NCI-H1105 treated with DMSO at 0.1 percent for 48 hours (cell line): Measurements from ENCODE around the gene HELZ.

Experiments
- DNase-seq: peaks from one replicate; lab custom pipeline; 2025; lab: John Stamatoyannopoulos, UW

The HELZ gene

DNA sequence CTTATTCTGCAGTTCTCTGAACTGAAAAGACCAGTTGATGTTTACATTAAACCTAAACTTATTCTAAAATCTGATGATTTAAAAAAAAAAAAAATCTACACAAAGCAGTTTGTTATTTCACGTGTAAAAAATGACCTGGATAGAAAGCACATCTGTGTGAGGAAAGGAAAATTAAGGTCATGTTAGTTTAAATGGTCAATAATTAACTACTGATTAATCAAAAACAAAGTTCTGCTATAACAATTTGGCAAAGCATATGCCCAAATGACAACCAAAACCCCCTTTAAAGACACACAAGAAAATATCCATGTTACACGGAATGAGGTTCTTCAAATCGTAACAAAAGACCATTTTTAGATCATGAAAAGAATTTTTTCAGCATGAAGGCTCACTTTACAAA lies 170.2 kb downstream of the HELZ start:
- DNase-seq: no peak

DNA sequence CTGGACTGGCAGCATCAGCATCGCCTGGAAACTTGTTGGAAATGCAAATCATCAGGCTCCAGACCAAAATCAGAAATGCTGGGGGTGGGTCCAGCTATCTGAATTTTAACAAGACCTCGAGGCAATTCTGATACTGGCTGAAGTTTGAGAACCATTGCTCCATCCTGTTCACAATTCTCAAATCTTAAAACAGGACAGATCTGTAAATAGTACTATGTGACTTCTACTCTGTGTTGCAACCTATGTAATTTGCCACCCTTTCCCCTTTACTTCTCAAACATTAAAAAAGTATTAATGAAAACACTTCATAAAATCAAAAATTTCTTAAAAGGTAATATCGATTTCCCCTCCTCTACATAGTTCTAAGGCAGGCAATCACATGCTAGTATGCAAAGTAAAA lies 172.1 kb downstream of the HELZ start:
- DNase-seq: no peak

DNA sequence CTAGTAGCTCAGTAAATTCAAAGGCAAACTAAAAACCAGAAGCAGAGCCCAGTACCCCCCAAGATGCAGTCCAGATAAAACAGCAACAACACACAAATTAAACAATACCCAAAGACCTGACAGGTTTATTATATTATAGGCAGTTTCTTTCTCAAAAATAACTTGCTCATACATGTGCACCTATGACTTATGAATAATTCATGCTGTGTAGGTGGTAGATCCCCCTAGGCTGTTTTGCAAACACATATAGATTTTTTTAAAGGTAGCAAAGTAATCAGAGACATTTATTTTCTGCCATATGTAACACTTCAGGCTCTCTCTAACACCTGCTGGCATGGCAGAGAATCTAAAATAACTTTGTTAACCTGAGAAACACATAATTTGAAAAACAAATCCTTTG lies 173.4 kb downstream of the HELZ start:
- DNase-seq: no peak

DNA sequence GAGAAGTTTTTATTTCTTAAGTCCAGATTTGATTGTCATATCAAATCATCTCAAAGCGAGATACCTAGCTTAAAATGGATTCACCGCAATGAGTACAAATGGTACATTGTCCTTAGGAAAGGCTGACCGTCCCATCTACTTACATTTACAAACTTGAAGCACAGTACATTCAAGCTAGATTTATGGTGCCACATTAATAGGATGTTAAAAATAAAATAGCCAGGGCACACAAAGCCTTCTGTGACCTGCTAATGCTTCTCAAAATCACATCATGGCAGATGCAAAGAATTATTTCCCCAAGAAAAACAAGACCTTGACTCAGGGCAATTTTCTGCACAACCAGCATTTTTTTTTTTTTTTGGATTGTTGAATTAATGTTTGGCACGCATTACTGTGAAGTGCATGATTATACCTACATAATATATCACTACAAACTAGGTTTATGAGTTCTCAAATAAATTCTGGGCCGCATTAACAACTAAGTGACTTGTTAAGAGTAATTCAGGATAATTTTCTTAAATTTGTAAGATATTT lies 175.3 kb downstream of the HELZ start:
- no peak for DNase-seq

DNA sequence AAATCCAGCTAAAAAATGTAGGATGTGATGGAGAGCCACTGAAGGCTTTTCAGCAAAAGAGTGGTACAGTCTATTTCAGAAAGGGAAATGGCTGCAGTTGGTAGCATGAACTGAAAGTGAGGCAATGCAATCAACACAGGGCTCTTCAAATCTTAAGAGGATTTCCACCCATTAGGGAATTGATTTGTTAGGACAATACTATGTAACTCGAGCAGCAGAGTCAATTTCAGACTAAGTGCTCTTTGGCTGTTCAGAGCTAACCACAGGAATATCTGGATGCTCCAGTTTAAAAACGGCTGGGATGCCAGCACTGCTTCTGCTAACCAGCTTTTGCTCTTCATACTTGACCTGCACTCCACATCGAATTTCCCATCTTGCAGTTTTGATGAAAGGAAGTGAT lies 176.0 kb downstream of the HELZ start:
- DNase-seq: peak; percentile 66

DNA sequence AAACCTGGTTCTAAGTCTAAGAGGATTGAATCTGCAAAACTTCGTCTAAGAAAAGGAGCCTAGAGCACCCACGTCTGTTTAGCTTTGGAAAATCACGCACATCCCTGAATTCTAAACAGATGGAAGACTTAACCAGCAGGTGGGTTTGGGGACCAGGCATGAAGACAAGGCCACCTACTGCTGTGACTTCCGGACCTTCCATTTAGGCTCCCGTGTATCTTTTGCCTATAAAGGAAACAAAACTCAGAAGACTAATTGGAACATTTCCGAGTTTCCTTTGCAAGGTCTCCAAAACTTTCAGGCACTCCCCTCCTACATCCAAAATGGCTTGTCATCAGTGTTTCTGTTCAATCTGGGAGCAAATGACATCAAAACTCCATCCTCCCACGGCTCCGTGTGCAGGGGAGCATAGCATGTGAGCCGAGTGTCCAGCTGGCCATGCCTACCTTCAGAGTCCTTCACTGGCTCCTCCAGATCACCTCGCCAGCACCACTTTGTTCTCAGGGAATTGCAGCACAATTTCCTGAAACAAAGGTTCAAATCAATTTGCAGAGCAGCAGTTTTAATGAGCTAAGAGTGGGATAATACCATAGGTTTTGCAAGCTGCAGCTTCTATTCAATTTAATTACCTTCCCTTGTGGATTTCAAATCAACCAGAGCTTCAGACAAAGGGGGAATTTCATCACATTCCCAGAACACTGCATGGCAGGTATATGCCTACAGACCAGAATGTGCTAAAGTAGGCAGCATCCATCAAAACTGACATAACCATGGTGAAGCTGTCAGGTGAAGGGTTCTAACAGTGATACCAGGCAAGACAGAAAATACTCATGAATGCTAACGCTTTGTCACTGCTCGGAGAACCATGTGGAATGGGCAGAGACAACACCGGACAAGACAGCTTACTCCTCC lies 177.2 kb downstream of the HELZ start:
- no peak for DNase-seq

DNA sequence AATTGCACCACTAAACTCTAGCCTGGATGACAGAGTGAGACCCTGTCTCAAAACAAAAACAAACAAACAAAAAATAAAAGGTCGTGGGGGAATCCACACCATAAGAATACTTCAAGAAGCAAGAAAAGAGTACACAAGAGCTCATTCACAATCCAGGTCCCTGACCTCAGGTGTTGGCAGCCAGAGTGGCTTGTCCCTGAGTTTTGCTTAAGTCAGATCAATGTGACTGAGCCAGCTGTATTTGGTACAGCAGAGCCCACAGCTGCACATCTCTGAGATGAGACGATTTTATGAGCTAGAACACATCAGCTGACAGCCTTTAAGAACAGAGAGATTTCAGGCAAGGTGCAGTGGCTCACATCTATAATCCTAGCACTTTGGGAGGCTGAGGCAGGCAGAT lies 178.3 kb downstream of the HELZ start:
- no peak for DNase-seq

DNA sequence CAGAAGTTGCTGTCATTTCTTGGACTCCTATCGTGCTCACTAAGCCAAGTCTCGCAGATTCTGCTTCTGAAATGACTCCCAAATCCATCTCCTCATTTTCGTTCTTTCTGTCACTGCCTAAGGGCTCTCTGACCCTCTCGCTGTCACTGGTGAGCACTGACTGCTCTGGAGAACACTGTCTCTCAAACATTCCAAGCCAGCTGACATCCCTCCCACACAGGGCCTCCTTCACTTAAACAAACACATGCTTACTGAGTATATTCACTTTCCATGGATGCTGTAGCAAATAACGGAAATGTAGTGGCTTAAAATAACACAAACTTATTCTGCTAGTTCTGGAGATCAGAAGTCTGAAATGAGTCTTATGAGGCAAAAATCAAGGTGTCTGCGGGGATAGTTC lies 181.9 kb downstream of the HELZ start:
- DNase-seq: no peak

DNA sequence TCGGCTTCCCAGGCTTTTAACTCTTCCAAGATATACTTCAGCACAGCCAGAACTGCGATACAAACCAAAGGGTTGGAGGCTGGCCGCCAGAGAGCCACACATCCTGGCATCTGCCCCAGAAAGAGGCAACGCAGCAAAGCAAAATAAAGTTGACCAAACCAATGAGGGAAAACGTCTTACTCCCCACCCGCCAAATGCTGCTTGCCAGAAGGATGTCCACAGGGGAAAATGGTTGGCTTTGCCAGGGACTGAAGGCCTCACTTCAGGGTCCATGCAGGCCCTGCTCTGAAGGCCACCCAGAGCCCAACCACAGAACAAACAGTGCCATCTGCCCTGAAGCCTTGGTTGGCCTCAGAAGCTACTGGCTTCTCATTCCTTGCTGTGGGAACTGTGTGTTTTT lies 185.6 kb downstream of the HELZ start:
- DNase-seq: no peak

DNA sequence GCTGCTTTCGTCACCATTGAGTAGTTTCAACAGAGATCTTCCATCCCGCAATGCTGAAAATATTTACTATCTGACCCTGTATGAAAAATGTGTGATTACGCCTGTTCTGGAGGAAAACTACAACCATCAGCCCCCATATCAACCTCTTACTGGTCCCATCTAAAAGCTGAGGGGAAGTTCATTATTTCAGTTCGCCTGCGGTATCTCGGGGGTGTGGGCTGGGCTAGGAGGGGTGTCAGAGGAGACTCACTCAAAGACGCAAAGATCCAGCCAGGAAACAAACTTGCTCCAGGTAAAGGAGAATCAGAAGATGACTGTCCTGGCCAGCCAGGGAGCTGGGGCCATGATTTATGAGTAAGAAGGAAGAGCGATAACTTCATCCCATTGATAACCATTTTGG lies 187.0 kb downstream of the HELZ start:
- DNase-seq: no peak

DNA sequence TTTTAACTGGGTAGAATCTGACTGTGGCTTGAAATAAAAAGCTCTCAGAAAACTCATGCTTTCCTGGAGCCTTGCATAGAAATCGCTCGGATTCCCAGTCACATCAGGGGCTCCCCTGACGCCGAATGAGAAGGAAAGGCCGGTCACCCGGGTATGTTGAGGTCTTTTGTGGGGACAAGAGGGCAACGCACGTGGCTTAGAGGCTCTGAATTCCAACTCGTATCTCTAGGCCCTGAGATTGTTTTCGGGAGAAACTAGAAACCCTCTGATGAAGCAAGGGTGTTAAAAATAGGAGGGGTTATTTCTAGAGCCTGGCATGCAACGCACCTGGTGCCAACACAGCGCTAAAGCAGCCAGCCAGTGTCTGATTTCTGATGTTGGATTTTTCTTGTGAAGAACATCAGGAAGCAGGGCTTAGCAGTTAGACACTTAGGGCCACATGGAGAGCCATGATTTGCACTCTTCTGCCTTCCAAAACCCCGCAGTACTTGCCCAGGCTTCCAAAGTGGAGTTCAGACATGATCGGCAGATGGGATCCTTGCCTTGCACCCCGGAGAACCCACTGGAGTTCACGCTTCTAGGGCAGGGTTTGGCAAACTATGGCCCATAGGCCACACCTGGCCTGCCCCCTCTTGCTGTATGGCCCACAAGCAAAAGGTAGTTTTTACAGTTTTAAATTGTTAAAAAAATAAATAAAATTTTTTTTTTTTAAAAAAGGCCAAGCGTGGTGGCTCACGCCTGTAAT lies 188.1 kb downstream of the HELZ start:
- DNase-seq: no peak

DNA sequence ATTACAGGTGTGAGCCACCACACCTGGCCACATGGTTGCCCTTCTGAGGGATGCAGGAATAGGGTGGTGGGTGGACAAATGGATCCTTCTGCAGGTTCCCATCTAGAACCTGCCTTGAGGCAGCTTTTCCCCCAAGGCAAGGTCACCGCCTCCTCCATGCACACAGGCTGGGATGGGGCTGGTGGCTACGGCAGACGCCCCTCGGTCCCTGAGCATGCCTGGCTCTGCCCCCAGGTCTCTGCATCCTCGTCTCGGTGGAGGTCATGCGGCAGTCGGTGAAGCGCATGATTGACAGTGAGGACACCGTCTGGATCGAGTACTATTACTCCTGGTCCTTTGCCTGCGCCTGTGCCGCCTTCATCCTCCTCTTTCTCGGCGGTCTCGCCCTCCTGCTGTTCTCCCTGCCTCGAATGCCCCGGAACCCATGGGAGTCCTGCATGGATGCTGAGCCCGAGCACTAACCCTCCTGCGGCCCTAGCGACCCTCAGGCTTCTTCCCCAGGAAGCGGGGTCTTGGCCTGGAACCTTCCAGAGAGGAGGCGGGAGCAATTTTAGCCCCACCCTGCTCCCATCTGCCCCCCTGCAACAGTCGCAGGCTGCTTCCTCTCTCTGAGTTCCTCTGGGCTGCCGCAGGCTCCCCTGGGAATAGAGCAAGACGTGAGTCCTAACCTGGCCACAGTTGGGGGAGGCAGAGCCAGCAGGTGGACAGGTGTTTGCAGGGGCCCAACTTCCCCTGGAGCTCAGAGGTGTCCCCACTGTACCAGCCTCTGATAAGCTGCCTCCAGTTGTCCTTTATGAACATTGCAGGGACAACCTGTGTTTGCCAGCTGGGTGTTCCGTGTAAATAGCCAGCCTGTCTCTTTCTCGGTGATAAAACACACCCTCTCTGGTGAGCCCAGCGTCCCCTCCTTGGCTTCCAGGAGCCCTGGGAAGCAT lies 188.9 kb downstream of the HELZ start:
- no peak for DNase-seq

DNA sequence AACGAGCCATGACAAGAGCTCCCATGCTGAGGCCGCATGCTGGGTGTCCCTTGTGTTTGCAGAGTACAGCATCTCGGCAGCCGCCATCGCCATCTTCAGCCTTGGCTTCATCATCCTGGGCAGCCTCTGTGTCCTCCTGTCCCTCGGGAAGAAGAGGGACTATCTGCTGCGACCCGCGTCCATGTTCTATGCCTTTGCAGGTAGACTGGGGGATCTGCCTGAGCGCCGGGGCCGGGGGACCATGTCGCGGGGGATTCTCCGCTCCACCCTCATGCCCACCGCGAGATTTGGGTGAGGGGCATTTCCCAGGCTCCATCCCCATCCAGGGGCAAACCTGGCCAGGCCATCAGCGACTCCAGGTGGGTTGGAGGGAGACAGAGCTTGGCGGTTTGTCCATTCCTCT lies 190.0 kb downstream of the HELZ start:
- no peak for DNase-seq

DNA sequence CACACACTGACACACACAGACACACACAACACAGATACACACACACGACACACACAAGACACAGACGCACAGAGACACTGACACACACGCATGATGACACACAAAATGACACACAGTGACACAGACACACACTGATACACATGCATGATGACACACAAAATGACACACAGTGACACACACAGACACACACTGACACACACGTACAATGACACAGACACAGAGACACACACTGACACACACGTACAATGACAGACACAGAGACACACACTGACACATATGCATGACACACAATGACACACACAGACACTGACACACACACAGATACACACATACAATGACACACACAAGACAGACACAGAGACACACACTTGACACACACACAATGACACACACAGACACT lies 190.4 kb downstream of the HELZ start:
- no peak for DNase-seq

DNA sequence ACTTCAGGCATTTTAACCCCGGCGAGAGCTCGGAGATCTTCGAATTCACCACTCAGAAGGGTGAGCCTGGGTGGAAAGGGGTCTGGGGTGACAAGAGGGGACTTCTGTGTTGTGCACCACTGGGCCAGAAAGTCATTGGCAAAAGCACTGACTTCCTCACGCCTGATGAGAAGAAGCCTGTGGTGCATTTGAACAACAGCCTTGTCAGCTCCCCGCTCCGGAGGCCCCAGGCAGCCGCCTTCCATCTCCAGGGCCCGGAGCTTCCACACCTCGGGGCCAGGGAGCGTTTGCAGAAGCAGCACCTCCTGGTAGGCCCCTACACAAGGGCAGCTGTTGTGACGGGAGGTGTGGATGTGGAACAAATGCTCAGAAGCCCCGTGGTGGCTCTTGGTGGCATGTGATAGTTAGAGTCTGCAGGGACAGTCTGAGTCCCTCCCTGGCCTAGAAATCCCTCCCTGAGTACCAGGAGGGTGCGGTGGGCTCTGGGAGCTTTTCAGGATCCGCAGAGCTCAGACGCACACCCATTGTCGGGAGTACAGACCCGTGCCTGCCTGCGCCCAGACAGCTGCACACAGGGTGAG lies 190.9 kb downstream of the HELZ start:
- no peak for DNase-seq

DNA sequence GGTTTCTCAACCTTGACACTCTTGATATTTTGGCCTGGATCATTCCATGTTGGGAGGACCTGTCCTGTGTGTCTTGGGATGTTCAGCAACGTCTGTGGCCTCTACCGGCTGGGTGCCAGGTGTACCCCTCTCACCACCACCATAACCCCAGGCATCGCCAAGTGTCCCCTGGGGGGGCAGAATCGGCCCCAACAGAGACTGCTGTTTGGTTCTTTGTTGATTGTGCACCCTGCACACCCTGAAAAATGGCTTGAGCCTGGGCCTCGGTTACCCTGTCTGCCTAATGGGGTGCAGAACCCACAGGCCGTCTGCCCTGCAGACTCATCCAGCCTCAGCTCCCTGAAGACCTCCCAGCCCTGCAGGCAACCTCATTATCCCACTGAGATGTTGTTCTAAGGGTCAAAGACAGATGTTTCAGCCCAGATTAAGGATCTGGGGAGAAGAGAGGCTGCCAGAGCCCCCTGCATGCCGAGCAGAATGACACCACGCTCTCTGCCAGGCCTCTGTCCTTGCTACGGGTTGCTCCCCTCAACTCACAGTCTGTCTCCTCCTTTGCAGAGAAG lies 191.5 kb downstream of the HELZ start:
- DNase-seq: no peak

DNA sequence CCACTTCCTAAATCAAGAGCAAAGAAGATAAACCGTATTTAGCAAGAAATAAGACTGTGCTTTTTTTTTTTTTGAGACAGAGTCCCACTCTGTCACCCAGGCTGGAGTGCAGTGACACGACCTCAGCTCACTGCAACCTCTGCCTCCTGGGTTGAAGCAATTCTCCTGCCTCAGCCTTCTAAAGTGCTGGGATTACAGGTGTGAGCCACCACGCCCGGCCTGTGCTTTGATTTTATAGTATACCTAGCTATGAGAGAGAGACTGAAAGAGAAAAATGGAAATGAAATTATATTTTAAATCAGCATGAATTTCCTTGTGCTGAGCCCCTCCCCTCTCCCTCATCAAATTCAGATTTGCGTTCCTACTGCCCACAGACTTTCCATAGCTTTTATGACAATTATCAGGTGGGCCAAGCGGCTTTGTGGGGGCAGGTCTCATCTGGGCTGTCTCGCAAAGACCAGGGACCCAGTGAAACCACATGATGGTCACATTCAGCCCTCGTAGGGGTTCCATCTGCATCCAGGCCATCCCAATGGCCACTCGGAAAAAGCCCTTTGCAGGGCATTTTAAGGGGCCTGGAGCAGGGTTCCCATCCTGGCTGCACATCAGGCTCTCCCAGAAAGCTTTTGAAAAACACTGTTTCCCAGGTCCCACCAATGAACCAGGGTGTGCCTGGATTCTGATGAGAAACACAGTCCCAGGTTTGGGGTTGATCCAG lies 192.1 kb downstream of the HELZ start:
- DNase-seq: no peak

DNA sequence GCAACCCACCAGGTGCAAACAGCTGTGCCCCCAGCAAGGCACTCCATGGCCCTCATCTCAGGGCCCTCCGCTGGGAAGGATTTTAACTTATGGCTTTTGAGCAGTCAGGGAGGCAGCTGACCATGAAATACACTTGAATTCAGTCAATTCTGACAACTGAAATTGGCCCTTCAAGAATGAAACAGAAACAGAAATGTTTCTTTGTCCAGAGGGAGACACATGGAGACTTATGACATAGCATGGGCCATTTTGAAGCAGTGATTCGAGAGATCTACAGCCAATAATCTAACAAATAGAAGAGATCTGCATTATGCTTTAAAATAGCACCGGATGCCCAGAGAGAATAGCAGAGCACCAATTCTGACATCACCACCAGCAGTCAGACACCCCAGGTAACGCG lies 193.2 kb downstream of the HELZ start:
- no peak for DNase-seq

DNA sequence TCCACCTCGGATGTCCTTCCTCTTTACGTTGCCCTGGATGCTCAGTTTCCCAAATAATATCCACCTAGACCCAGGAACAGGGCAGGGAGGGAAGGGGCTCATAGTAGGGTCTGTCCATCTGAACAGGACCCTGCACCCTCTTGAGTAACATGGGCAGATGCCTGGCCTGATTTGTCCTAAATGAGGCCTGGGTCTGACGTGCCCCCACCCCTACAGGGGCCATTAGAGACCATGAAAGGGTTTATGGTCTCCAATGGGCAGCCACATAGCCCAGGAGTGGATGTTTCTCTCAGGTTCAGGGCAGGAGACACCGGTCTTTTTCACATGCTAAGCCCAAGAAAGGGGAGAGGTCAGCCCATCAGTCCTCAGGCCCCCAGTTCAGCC lies 193.8 kb downstream of the HELZ start:
- no peak for DNase-seq

DNA sequence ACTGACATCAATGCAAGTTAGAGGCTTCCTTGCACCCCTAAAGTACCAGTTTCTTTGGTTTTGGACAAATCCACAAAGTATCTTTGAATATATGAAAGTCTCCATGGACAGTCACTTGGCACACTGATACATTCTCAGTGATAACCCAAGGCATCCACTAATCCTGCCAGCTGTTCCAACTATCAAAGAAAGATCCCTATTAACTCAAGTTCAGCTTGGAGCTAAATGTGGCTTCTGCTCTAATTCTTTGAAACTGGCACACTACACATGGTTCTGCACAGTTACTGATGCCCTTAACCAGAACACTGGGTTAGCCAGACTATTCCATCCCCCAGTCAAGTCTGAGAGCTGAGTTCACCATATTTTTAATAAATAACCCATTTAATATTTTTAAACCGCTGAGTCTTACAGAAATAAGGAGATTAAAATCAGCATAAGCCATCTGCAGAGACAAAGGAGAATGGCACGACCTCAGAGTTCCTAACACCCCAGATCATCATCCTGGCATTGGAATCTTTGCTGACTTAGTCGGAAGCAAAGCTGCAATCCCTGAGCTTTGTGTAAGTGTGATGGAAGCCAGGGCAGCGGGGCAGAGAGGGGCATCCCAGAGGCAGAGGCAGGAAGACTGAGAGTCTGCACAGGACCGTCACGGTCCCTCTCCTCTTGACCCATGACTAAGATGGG lies 194.4 kb downstream of the HELZ start:
- no peak for DNase-seq
